ENCODE measurements around the gene CPSF3.

The CPSF3 gene

GRCh38 chr2:9460441-9461017 lies 37.1 kb downstream of the CPSF3 start:
- DNase-seq (no peak), ATAC-seq (ENCODE audit: insufficient read depth, low read depth) (no peak)
- H3K36me3 ChIP-seq (ENCODE audit: insufficient read depth, low read length) = peaks cover 75% of the 10 kb centered on the region
- no peak overlapping the region for H3K9ac ChIP-seq (ENCODE audit: low read depth, low read length)
- no peaks in the 10 kb centered on the region for H3K79me2 ChIP-seq (ENCODE audit: insufficient read depth, low read length)
- H4K20me1 ChIP-seq (ENCODE audit: insufficient read depth, low read length) = no peaks in the 10 kb centered on the region
- no peak for TF ChIP-seq CTCF (IDR thresholded peaks at IDR 0.05; ENCODE audit: borderline replicate concordance, extremely low read depth, low read length, poor library complexity, severe bottlenecking)
- no peak for TF ChIP-seq EZH2 (IDR thresholded peaks at IDR 0.05; ENCODE audit: borderline replicate concordance, low read depth, low read length, severe bottlenecking)
- H3K4me1 ChIP-seq (ENCODE audit: insufficient read depth, low read length) = no peaks in the 10 kb centered on the region
- H3K4me2 ChIP-seq (ENCODE audit: insufficient read depth, low read length) = no peak overlapping the region
- no peak overlapping the region for H3K4me3 ChIP-seq (ENCODE audit: low read depth in 1 of 2, low read length in 2 of 2)
- H3K27me3 ChIP-seq (ENCODE audit: insufficient read depth, low read length, poor library complexity) = no peaks in the 10 kb centered on the region
- no peak overlapping the region for H2AFZ ChIP-seq (ENCODE audit: low read depth, low read length)
- no peak overlapping the region for H3K27ac ChIP-seq (ENCODE audit: low read length)
- no peaks in the 10 kb centered on the region for H3K9me3 ChIP-seq (ENCODE audit: insufficient read depth, low read length, severe bottlenecking)

- H3K27ac ChIP-seq (ENCODE audit: low read length) = no peak overlapping the region
- H4K20me1 ChIP-seq (ENCODE audit: insufficient read depth, low read length) = no peaks in the 10 kb centered on the region
- H3K27me3 ChIP-seq (ENCODE audit: insufficient read depth, low read length, poor library complexity) = no peaks in the 10 kb centered on the region
- no peaks in the 10 kb centered on the region for H3K79me2 ChIP-seq (ENCODE audit: insufficient read depth, low read length)
- H2AFZ ChIP-seq (ENCODE audit: low read depth, low read length) = no peak overlapping the region
- no peak overlapping the region for H3K4me3 ChIP-seq (ENCODE audit: low read depth in 1 of 2, low read length in 2 of 2)
- no peak for ATAC-seq (ENCODE audit: insufficient read depth, low read depth)
- peaks cover 77% of the 10 kb centered on the region for H3K36me3 ChIP-seq (ENCODE audit: insufficient read depth, low read length)
- DNase-seq = no peak
- no peak overlapping the region for H3K9ac ChIP-seq (ENCODE audit: low read depth, low read length)
- no peaks in the 10 kb centered on the region for H3K4me1 ChIP-seq (ENCODE audit: insufficient read depth, low read length)
- TF ChIP-seq EZH2 (IDR thresholded peaks at IDR 0.05; ENCODE audit: borderline replicate concordance, low read depth, low read length, severe bottlenecking) (no peak), CTCF (IDR thresholded peaks at IDR 0.05; ENCODE audit: borderline replicate concordance, extremely low read depth, low read length, poor library complexity, severe bottlenecking) (no peak)
- H3K4me2 ChIP-seq (ENCODE audit: insufficient read depth, low read length) = no peak overlapping the region
- H3K9me3 ChIP-seq (ENCODE audit: insufficient read depth, low read length, severe bottlenecking) = no peaks in the 10 kb centered on the region
Measured at GRCh38 chr2:9461079-9461478, 37.6 kb downstream of the CPSF3 start.

- Histone ChIP-seq H3K4me1 (ENCODE audit: insufficient read depth, low read length) (no peaks in the 10 kb centered on the region), H3K79me2 (ENCODE audit: insufficient read depth, low read length) (no peaks in the 10 kb centered on the region), H3K9ac (ENCODE audit: low read depth, low read length) (no peak overlapping the region), H3K27me3 (ENCODE audit: insufficient read depth, low read length, poor library complexity) (no peaks in the 10 kb centered on the region), H3K36me3 (ENCODE audit: insufficient read depth, low read length) (peaks cover 76% of the 10 kb centered on the region), H2AFZ (ENCODE audit: low read depth, low read length) (no peak overlapping the region), H3K27ac (ENCODE audit: low read length) (no peak overlapping the region), H3K4me3 (ENCODE audit: low read depth in 1 of 2, low read length in 2 of 2) (no peak overlapping the region), H4K20me1 (ENCODE audit: insufficient read depth, low read length) (no peaks in the 10 kb centered on the region), H3K4me2 (ENCODE audit: insufficient read depth, low read length) (no peak overlapping the region), H3K9me3 (ENCODE audit: insufficient read depth, low read length, severe bottlenecking) (no peaks in the 10 kb centered on the region)
- no peak for DNase-seq
- ATAC-seq (ENCODE audit: insufficient read depth, low read depth) = no peak
- TF ChIP-seq CTCF (IDR thresholded peaks at IDR 0.05; ENCODE audit: borderline replicate concordance, extremely low read depth, low read length, poor library complexity, severe bottlenecking) = no peak
- no peak for TF ChIP-seq EZH2 (IDR thresholded peaks at IDR 0.05; ENCODE audit: borderline replicate concordance, low read depth, low read length, severe bottlenecking)
Measured at GRCh38 chr2:9462313-9462712, 38.9 kb downstream of the CPSF3 start.
